Neural cell (in vitro differentiated cells): ENCODE measurements around the gene LAMC2. TPM values are rescaled to one million over a fixed set of nuclear protein-coding genes. Genes with fewer than 3 reads are reported as not detected.

Experiments used
- H2AFZ ChIP-seq: fragments of 200-600, 300-800 bp; sonication (generic), shearing (Covaris generic); 2 replicates; pipeline ENCODE4 v1.6.0; 2014; ENCODE audit warnings: low read depth, mild to moderate bottlenecking, antibody characterized with exemption, low read length, moderate library complexity
- H3F3A ChIP-seq: fragments of 200-600 bp; shearing (Covaris generic); 2 replicates; pipeline ENCODE4 v1.6.1; 2016; ENCODE audit warnings: mild to moderate bottlenecking, moderate library complexity, mixed read lengths, antibody characterized with exemption, low read length; ENCODE audit not compliant: insufficient read depth, poor library complexity, severe bottlenecking
- H3K27ac ChIP-seq: fragments of 200-600, 300-800 bp; sonication (generic), shearing (Covaris generic); 2 replicates; pipeline ENCODE4 v1.5.1; 2014; ENCODE audit warnings: mild to moderate bottlenecking, low read length, moderate library complexity
- H3K27me3 ChIP-seq: fragments of 300-800, 200-600 bp; sonication (generic), shearing (Covaris generic); 2 replicates; pipeline ENCODE4 v1.6.0; 2014; ENCODE audit warnings: mild to moderate bottlenecking, low read depth, low read length, moderate library complexity; ENCODE audit not compliant: insufficient read depth
- H3K36me3 ChIP-seq: fragments of 300-800, 200-600 bp; sonication (generic), shearing (Covaris generic); 2 replicates; pipeline ENCODE4 v1.5.1; 2014; ENCODE audit warnings: mild to moderate bottlenecking, antibody characterized with exemption, low read length, moderate library complexity; ENCODE audit not compliant: insufficient read depth
- H3K4me2 ChIP-seq: fragments of 300-800, 200-600 bp; sonication (generic), shearing (Covaris generic); 2 replicates; pipeline ENCODE4 v1.6.0; 2014; ENCODE audit warnings: mild to moderate bottlenecking, low read length
- H3K4me3 ChIP-seq: fragments of 300-800, 200-600 bp; sonication (generic), shearing (Covaris generic); 2 replicates; pipeline ENCODE4 v1.5.1; 2014; ENCODE audit warnings: mild to moderate bottlenecking, low read length, moderate library complexity
- H3K79me2 ChIP-seq: fragments of 200-600 bp; shearing (Covaris generic); replicated peaks from 2 replicates; pipeline ENCODE4 v1.6.0; 2014; ENCODE audit warnings: mild to moderate bottlenecking, low read length, moderate library complexity; ENCODE audit not compliant: insufficient read depth
- H3K9ac ChIP-seq: fragments of 300-800, 200-600 bp; sonication (generic), shearing (Covaris generic); 2 replicates; pipeline ENCODE4 v1.6.1; 2016; ENCODE audit warnings: mild to moderate bottlenecking, low read length, mixed read lengths
- H3K9me2 ChIP-seq: fragments of 200-600 bp; shearing (Covaris generic); 2 replicates; pipeline ENCODE4 v1.6.1; 2016; ENCODE audit warnings: mild to moderate bottlenecking, low read length, mixed read lengths; ENCODE audit not compliant: insufficient read depth
- H3K9me3 ChIP-seq: fragments of 200-600, 300-800 bp; sonication (generic), shearing (Covaris generic); 2 replicates; pipeline ENCODE4 v1.6.1; 2016; ENCODE audit warnings: mild to moderate bottlenecking, mixed run types, low read length, moderate library complexity, mixed read lengths
- H4K20me1 ChIP-seq: fragments of 200-600 bp; shearing (Covaris generic); 2 replicates; pipeline ENCODE4 v1.6.1; 2016; ENCODE audit warnings: mild to moderate bottlenecking, mixed run types; ENCODE audit not compliant: insufficient read depth
- EP300 ChIP-seq: fragments of 450-650 bp; conservative IDR thresholded peaks from 2 replicates; pipeline ENCODE4 v1.6.1; 2014; ENCODE audit warnings: antibody characterized with exemption, mild to moderate bottlenecking, moderate library complexity; ENCODE audit not compliant: poor library complexity, severe bottlenecking
- EZH2 ChIP-seq: fragments of 200-600, 300-800 bp; shearing (Covaris generic), sonication (generic); IDR thresholded peaks from 2 replicates; pipeline ENCODE4 v1.6.1; 2014; ENCODE audit warnings: antibody characterized with exemption, low read length, borderline replicate concordance, mild to moderate bottlenecking; ENCODE audit not compliant: insufficient read depth, poor library complexity, severe bottlenecking
- MXI1 ChIP-seq: fragments of 450-650 bp; conservative IDR thresholded peaks from 2 replicates; pipeline ENCODE4 v1.6.1; 2014; ENCODE audit warnings: antibody characterized with exemption, mild to moderate bottlenecking; ENCODE audit not compliant: poor library complexity, severe bottlenecking
- POLR2AphosphoS5 ChIP-seq: IDR thresholded peaks from 2 replicates; pipeline ENCODE4 v1.6.1; 2012
- RAD21 ChIP-seq: fragments of 450-650 bp; conservative IDR thresholded peaks from 2 replicates; pipeline ENCODE4 v1.6.1; 2014; ENCODE audit warnings: antibody characterized with exemption, mild to moderate bottlenecking, moderate library complexity
- REST ChIP-seq: IDR thresholded peaks from 2 replicates; pipeline ENCODE4 v1.6.1; 2012; ENCODE audit warnings: borderline replicate concordance
- SMC3 ChIP-seq: fragments of 450-650 bp; conservative IDR thresholded peaks from 2 replicates; pipeline ENCODE4 v1.6.1; 2014; ENCODE audit warnings: antibody characterized with exemption, mild to moderate bottlenecking, moderate library complexity; ENCODE audit not compliant: poor library complexity
- TAF1 ChIP-seq: IDR thresholded peaks from 2 replicates; pipeline ENCODE4 v1.6.1; 2012; ENCODE audit warnings: low read depth
- polyA minus RNA-seq: library from RNA; depleted of rRNA, polyadenylated mRNA; stranded (reverse); fragments of >200 nt; gene quantifications from 2 replicates; pipeline ENCODE4 v1.2.3, GENCODE V29; 2014
- polyA plus RNA-seq: library from polyadenylated mRNA; depleted of rRNA; stranded (reverse); fragments of >200 nt; gene quantifications from 2 replicates; pipeline ENCODE4 v1.2.3, GENCODE V29; 2014
- TF ChIP-seq, protein P1 (sequence below): fragments of 450-650 bp; IDR thresholded peaks from 2 replicates; pipeline ENCODE4 v1.5.1; 2014; ENCODE audit warnings: antibody characterized with exemption, mild to moderate bottlenecking, moderate library complexity; ENCODE audit not compliant: poor library complexity, severe bottlenecking

The LAMC2 gene
- polyA plus RNA-seq (0.67 and 1.2 TPM in 2 replicates), polyA minus RNA-seq (1.5 and 1.6 TPM in 2 replicates)

DNA sequence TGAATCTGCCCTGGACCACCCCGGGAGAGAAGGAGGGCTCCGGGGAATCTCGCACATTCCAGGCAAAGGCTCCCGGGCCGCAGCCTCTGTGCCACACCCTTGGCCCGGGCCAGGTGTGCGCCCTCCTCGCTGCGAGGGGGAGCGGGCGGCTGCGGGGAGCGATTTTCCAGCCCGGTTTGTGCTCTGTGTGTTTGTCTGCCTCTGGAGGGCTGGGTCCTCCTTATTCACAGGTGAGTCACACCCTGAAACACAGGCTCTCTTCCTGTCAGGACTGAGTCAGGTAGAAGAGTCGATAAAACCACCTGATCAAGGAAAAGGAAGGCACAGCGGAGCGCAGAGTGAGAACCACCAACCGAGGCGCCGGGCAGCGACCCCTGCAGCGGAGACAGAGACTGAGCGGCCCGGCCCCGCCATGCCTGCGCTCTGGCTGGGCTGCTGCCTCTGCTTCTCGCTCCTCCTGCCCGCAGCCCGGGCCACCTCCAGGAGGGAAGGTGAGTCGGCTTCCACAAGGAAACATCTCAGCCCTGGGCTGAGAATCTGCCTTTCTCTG is at the start of gene LAMC2:
TSS of gene LAMC2 (plus strand) at position 324 of the 550 bp plus-strand sequence. CDS start at position 413, 89 bp downstream.
- peak within 1 kb of the TSS; percentile 9 for H2AFZ ChIP-seq
- no peaks in the 10 kb centered on the region for H4K20me1 ChIP-seq
- TF ChIP-seq, protein P1, sequence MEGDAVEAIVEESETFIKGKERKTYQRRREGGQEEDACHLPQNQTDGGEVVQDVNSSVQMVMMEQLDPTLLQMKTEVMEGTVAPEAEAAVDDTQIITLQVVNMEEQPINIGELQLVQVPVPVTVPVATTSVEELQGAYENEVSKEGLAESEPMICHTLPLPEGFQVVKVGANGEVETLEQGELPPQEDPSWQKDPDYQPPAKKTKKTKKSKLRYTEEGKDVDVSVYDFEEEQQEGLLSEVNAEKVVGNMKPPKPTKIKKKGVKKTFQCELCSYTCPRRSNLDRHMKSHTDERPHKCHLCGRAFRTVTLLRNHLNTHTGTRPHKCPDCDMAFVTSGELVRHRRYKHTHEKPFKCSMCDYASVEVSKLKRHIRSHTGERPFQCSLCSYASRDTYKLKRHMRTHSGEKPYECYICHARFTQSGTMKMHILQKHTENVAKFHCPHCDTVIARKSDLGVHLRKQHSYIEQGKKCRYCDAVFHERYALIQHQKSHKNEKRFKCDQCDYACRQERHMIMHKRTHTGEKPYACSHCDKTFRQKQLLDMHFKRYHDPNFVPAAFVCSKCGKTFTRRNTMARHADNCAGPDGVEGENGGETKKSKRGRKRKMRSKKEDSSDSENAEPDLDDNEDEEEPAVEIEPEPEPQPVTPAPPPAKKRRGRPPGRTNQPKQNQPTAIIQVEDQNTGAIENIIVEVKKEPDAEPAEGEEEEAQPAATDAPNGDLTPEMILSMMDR: peak; percentile 46
- TF ChIP-seq EP300 (no peak), EZH2 (no peak), REST (no peak), MXI1 (no peak), TAF1 (no peak), SMC3 (peak; percentile 15), POLR2AphosphoS5 (no peak), RAD21 (peak; percentile 17)
- H3K27me3 ChIP-seq: peaks cover 18% of the 10 kb centered on the region
- no peaks in the 10 kb centered on the region for H3K36me3 ChIP-seq
- H3K4me2 ChIP-seq: no peak within 1 kb of the TSS
- H3K9me2 ChIP-seq: no peaks in the 10 kb centered on the region
- no peaks in the 10 kb centered on the region for H3F3A ChIP-seq
- no peak within 1 kb of the TSS for H3K27ac ChIP-seq
- peak within 1 kb of the TSS; percentile 38 for H3K9ac ChIP-seq
- no peaks in the 10 kb centered on the region for H3K79me2 ChIP-seq
- H3K4me3 ChIP-seq: peak within 1 kb of the TSS; percentile 63
- no peaks in the 10 kb centered on the region for H3K9me3 ChIP-seq

GRCh38 chr1:183137782-183138181 is 48.3 kb upstream of the LAMC2 start:
- no peaks in the 10 kb centered on the region for H3F3A ChIP-seq

More at GRCh38 chr1:183137782-183138181, 48.3 kb upstream of the LAMC2 start:
- Histone ChIP-seq H4K20me1 (no peaks in the 10 kb centered on the region), H3K79me2 (no peaks in the 10 kb centered on the region), H3K9me3 (no peaks in the 10 kb centered on the region), H3K27ac (no peak overlapping the region), H3K9ac (no peak overlapping the region), H3K27me3 (no peaks in the 10 kb centered on the region), H3K4me2 (no peak overlapping the region), H3K9me2 (no peaks in the 10 kb centered on the region), H3K36me3 (peaks cover 8% of the 10 kb centered on the region), H2AFZ (no peak overlapping the region), H3K4me3 (no peak overlapping the region)
- no peak for TF ChIP-seq REST
- no peak for TF ChIP-seq TAF1
- no peak for TF ChIP-seq EZH2
- no peak for TF ChIP-seq RAD21
- no peak for TF ChIP-seq POLR2AphosphoS5
- no peak for TF ChIP-seq MXI1
- TF ChIP-seq, protein P1: no peak
